ENCODE data around the gene TRAPPC12.
"Not testable (repeated sequence)": the region's sequence is repeated elsewhere in the genome, so short reads cannot be mapped to it uniquely, and the experiment has no call there.

Gene TRAPPC12

GRCh38 chr2:3365219-3365618 lies 14.3 kb upstream of the TRAPPC12 start:
- no peak for DNase-seq (ENCODE audit: low read depth, low spot score)
- no peak overlapping the region for H3K27ac ChIP-seq

- DNase-seq (ENCODE audit: low read depth, low spot score): no peak
- no peak overlapping the region for H3K27ac ChIP-seq
Observed at GRCh38 chr2:3368261-3368722, 11.2 kb upstream of the TRAPPC12 start.

GRCh38 chr2:3369340-3370181 lies 9.9 kb upstream of the TRAPPC12 start:
- not testable (repeated sequence) for H3K27ac ChIP-seq; DNase-seq (ENCODE audit: low read depth, low spot score)

GRCh38 chr2:3376821-3377220 lies 2.7 kb upstream of the TRAPPC12 start:
- DNase-seq (ENCODE audit: low read depth, low spot score): no peak
- H3K27ac ChIP-seq: no peak overlapping the region

GRCh38 chr2:3377279-3377611 lies 2.2 kb upstream of the TRAPPC12 start:
- peak overlapping the region; percentile 87 for H3K27ac ChIP-seq
- no peak for DNase-seq (ENCODE audit: low read depth, low spot score)

GRCh38 chr2:3377612-3378432 lies 1.7 kb upstream of the TRAPPC12 start, which contains the start of gene EIPR1:
TSS of gene EIPR1 (minus strand) at chr2:3377818. CDS start at chr2:3377689, 129 bp downstream.
- H3K27ac ChIP-seq: peak within 1 kb of the TSS; percentile 87
- peak; percentile 92 for DNase-seq (ENCODE audit: low read depth, low spot score)

GRCh38 chr2:3379339-3379646 lies 201 bp upstream of the TRAPPC12 start:
- no peak for DNase-seq (ENCODE audit: low read depth, low spot score)

GRCh38 chr2:3386448-3386958 lies 7.0 kb downstream of the TRAPPC12 start:
- H3K27ac ChIP-seq: no peak overlapping the region
- no peak for DNase-seq (ENCODE audit: low read depth, low spot score)

More at GRCh38 chr2:3379339-3379646, 201 bp upstream of the TRAPPC12 start:
- H3K27ac ChIP-seq: peak overlapping the region; percentile 93

GRCh38 chr2:3387011-3387410 lies 7.5 kb downstream of the TRAPPC12 start:
- H3K27ac ChIP-seq: no peak overlapping the region

GRCh38 chr2:3387644-3388411 lies 8.3 kb downstream of the TRAPPC12 start:
- no peak overlapping the region for H3K27ac ChIP-seq
- DNase-seq (ENCODE audit: low read depth, low spot score): no peak

More at GRCh38 chr2:3387011-3387410, 7.5 kb downstream of the TRAPPC12 start:
- DNase-seq (ENCODE audit: low read depth, low spot score): no peak

GRCh38 chr2:3388412-3388738 lies 8.9 kb downstream of the TRAPPC12 start:
- no peak overlapping the region for H3K27ac ChIP-seq
- DNase-seq (ENCODE audit: low read depth, low spot score): no peak

- H3K27ac ChIP-seq: no peak overlapping the region
- DNase-seq (ENCODE audit: low read depth, low spot score): no peak
Observed at GRCh38 chr2:3389193-3389592, 9.7 kb downstream of the TRAPPC12 start.

- H3K27ac ChIP-seq: no peak overlapping the region
- no peak for DNase-seq (ENCODE audit: low read depth, low spot score)
Observed at GRCh38 chr2:3390041-3390440, 10.5 kb downstream of the TRAPPC12 start.

- no peak for DNase-seq (ENCODE audit: low read depth, low spot score)
- H3K27ac ChIP-seq: no peak overlapping the region
Observed at GRCh38 chr2:3392216-3392615, 12.7 kb downstream of the TRAPPC12 start.

- no peak for DNase-seq (ENCODE audit: low read depth, low spot score)
- no peak overlapping the region for H3K27ac ChIP-seq
Observed at GRCh38 chr2:3396920-3397559, 17.5 kb downstream of the TRAPPC12 start.

GRCh38 chr2:3398857-3399256 lies 19.4 kb downstream of the TRAPPC12 start:
- H3K27ac ChIP-seq: no peak overlapping the region
- DNase-seq (ENCODE audit: low read depth, low spot score): no peak

- DNase-seq (ENCODE audit: low read depth, low spot score): no peak
- no peak overlapping the region for H3K27ac ChIP-seq
Observed at GRCh38 chr2:3399381-3399780, 19.9 kb downstream of the TRAPPC12 start.

GRCh38 chr2:3399829-3400228 lies 20.3 kb downstream of the TRAPPC12 start:
- H3K27ac ChIP-seq: no peak overlapping the region
- no peak for DNase-seq (ENCODE audit: low read depth, low spot score)

- DNase-seq (ENCODE audit: low read depth, low spot score): no peak
- H3K27ac ChIP-seq: no peak overlapping the region
Observed at GRCh38 chr2:3403587-3404334, 24.3 kb downstream of the TRAPPC12 start.
